IPS DF 4.7 (cell line): ENCODE measurements around the gene TRPV6.

Experiments used
- DNase-seq: peaks from one replicate; pipeline ENCODE4 v3.0.0-alpha.2; 2013; ENCODE audit warnings: low spot score; ENCODE audit errors: extremely low read depth

TRPV6 gene

DNA sequence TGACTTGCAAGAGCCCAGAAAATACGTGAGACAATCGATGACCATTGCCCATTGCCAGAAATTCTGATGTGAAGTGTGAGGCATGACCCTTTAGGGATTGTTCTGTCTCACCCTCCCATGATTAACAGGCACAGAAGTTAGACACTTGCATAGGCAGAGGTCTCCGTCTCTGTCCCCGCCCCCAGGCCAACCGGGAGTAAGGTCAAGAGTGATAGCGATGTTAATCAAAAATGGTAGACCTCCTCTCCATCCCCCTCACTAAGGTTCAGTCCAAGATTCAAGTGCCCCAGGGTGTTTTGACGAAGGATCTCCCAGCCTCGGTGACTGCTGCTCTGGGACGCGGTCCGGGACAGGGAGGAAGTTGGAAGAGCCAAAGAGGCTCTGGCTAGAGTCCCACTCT lies 22.7 kb upstream of the TRPV6 start:
- no peak for DNase-seq

GRCh38 chr7:142906643-142907042 lies 21.1 kb upstream of the TRPV6 start:
- DNase-seq, result no peak

- DNase-seq, result no peak
Observed at GRCh38 chr7:142905759-142906158, 20.2 kb upstream of the TRPV6 start.

- no peak for DNase-seq
Observed at GRCh38 chr7:142904128-142904527, 18.6 kb upstream of the TRPV6 start.

GRCh38 chr7:142901426-142902259 lies 16.1 kb upstream of the TRPV6 start:
- no peak for DNase-seq

DNA sequence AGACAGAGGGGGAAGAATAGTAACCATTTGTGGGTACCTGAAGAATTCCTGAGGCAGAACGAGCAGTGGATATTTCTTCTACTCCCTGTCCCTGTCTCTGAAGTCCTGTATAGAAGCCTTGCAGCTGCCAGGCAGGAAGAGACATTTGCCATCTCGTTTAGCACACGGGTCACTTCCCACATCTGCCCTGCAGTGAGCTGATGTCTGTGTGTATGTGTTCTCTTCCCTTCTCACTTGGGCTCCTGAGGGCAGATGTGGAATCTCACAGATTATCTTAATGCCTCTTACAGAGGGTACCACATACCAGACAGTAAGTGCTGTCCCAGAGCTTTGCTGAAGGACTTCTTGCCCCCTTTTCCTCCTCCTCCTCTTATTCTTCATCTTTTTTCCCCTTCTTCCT lies 14.1 kb upstream of the TRPV6 start:
- DNase-seq, result no peak

- no peak for DNase-seq
Observed at GRCh38 chr7:142898377-142899170, 13.0 kb upstream of the TRPV6 start.

DNA sequence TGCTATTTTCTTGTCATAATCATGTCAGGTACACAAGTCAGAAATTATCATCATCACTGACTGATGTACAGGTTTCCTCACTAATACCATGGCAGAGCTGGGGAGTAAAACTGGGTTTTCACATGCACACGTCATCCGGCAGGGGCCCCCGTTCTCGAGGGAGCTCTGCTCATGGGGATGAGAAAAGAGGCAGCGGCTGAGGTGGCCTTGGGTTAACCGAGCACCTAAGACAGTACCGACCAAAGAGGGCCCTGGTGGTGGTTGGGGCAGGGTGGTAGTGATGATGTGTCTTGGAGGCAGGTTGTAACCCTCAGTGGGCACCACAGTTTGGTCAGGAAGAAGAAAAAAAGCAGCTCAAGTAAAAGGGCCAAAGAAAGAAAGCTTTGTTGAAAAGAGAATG lies 12.1 kb upstream of the TRPV6 start:
- no peak for DNase-seq

GRCh38 chr7:142896741-142897379 lies 11.3 kb upstream of the TRPV6 start:
- DNase-seq, result no peak

- DNase-seq, result no peak
Observed at GRCh38 chr7:142896151-142896550, 10.6 kb upstream of the TRPV6 start.

- no peak for DNase-seq
Observed at GRCh38 chr7:142894985-142895593, 9.5 kb upstream of the TRPV6 start.

DNA sequence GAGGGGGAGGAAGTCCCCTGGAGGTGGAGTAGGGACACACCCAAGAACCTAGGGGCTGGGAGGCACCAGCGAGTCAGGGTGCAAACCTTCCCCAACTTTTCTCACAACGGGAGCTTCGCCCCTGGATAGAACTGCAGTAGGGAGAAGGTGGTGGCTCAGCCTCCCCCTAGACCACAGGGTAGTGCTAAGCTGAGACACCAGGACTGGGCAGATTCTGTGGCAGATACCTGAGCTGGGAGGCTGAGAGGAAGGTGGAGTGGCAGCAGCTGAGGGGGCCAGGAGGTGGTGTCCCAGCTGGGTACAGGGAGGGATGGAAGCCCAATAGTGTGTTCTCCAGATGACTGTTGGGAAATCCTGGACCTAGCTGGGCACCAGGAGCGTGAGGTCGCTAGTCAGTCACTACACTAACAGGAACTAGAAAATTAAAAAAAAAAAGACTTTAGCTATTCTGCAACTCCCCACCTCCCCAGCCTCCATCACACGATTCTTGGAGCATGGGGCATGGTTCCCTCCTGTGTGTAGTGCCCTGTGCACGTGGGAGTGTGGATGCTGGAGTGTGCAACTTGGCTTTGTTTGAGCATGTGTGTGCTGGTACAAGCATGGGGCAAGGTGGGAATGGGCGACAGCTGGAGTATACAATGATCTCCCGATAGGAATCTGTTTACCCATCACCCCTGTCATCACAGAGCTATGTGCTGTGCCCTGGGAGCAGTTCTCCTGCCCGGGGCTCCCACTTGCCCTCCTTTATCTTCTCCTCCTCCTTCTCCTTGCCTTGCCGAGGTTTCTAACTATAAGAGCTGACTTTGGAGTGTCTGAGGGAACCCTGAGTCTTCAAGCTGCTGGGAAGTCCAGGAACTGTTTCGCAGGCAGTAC lies 8.8 kb upstream of the TRPV6 start:
- DNase-seq, result no peak

DNA sequence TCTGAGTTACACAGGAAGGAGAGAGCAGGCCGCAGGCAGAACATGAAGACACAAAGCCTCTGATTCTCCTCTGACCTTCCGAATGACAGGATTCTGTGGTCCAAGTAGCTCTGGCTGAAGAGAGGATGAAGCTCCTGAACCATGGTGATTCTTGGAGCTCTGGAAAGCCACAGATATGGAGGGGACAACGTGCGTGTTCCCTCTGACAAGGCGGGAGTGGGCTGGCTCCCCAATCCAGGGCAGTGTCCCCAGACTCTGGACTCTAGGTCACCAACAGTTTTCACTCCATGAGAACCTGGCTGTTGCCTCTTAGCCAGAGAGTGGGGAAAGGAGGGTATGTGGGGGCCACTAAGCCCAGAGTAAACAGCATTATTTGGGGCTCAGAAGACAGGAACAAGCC lies 7.4 kb upstream of the TRPV6 start:
- DNase-seq, result no peak

- no peak for DNase-seq
Observed at GRCh38 chr7:142891490-142892082, 6.0 kb upstream of the TRPV6 start.

DNA sequence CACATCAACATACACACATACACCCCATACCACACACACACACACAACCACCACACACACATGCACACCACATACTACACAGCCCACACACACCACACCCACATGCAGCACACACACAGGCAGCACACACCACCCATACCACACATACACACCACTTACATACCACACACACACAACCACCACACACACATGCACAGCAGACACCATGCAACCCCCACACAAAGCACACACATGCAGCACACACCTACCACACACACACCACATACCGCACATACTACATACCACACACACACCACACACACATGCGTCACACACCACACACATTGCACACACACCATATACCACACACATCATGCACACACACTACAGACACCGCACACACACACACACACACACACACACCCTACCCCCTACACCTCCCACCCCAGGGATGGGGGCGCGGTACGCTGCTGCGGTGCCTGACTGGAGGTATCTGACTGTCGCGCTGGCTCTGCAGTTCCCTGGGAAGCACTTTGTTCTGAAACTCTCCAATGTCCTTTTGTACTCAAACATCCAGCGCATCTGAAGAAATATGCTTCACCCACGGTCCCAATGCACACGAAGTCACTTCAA lies 5.4 kb upstream of the TRPV6 start:
- no peak for DNase-seq

GRCh38 chr7:142889816-142890215 lies 4.3 kb upstream of the TRPV6 start:
- DNase-seq, result no peak

DNA sequence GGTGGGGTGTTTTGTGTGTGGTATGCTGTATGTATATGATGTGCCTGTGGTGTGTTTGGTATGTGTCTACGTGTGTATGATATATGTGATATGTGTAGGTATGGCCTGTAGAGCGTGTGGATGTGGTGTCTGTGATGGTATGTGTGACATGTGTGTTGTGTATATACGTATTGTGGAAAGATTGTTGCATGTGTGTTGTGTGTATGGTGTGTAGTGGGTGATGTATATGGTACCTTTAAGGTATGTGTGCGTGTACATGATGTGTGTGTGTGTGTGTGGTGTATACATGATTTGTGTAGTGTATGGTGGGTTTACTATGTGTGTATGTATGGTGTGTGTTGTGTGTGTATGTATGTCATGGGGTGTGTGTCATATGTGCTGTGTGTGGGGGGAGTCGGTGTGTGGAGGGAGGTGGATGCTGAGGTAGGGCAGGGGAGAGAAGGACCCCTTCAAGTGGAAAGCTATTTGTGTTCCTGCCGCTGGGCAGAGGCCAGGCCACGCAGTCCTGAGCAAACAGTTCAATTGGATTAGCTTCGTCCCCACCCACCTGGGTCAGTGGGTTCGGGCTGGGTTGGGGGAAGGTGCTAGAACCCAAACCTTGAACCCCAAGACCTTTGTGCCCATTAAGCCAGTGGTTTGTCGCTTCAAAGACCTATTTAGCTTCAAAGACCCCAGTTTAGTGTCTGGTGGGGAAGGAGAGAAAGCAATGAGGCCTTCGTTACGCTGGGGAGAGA lies 1.9 kb upstream of the TRPV6 start:
- DNase-seq, result no peak

- no peak for DNase-seq
Observed at GRCh38 chr7:142886866-142887265, 1.3 kb upstream of the TRPV6 start.

- no peak for DNase-seq
Observed at GRCh38 chr7:142884286-142884640, 1.3 kb downstream of the TRPV6 start.
